GM19035 (cell line): ENCODE measurements around the gene ZEB2.

Source experiments
- ATAC-seq: cut with Tn5 transposase; IDR thresholded peaks from one replicate; pipeline ENCODE4 v1.9.1; 2021; ENCODE audit not compliant: unreplicated experiment

ZEB2 gene

GRCh38 chr2:144519934-144520731 is at the start of gene ZEB2:
TSS of gene ZEB2 (minus strand) at chr2:144520119. CDS start at chr2:144517350, 2,769 bp downstream.
- no peak for ATAC-seq

- ATAC-seq, result no peak
These were observed 47.8 kb upstream of the ZEB2 start for GRCh38 chr2:144567745-144568144.

- ATAC-seq, result no peak
These were observed 46.5 kb upstream of the ZEB2 start for GRCh38 chr2:144566448-144566847.

- ATAC-seq, result no peak
These were observed 40.3 kb upstream of the ZEB2 start for GRCh38 chr2:144560251-144560650.

- ATAC-seq, result no peak
These were observed 39.8 kb upstream of the ZEB2 start for GRCh38 chr2:144559681-144560080.

- ATAC-seq, result no peak
These were observed 39.3 kb upstream of the ZEB2 start for GRCh38 chr2:144559242-144559641.

GRCh38 chr2:144554492-144555210 is 34.7 kb upstream of the ZEB2 start:
- no peak for ATAC-seq

GRCh38 chr2:144553379-144553778 is 33.5 kb upstream of the ZEB2 start:
- ATAC-seq, result no peak

- no peak for ATAC-seq
These were observed 32.9 kb upstream of the ZEB2 start for GRCh38 chr2:144552821-144553220.

- no peak for ATAC-seq
These were observed 31.0 kb upstream of the ZEB2 start for GRCh38 chr2:144550911-144551310.

GRCh38 chr2:144550084-144550483 is 30.2 kb upstream of the ZEB2 start:
- ATAC-seq, result no peak

GRCh38 chr2:144548532-144549191 is 28.7 kb upstream of the ZEB2 start:
- ATAC-seq, result peak; percentile 76

- ATAC-seq, result no peak
These were observed 28.2 kb upstream of the ZEB2 start for GRCh38 chr2:144548088-144548487.

GRCh38 chr2:144547494-144547893 is 27.6 kb upstream of the ZEB2 start:
- no peak for ATAC-seq

- ATAC-seq, result no peak
These were observed 27.0 kb upstream of the ZEB2 start for GRCh38 chr2:144546933-144547332.

GRCh38 chr2:144545787-144546186 is 25.9 kb upstream of the ZEB2 start:
- ATAC-seq, result no peak

GRCh38 chr2:144544053-144544452 is 24.1 kb upstream of the ZEB2 start:
- no peak for ATAC-seq

GRCh38 chr2:144541396-144541795 is 21.5 kb upstream of the ZEB2 start:
- no peak for ATAC-seq

- no peak for ATAC-seq
These were observed 19.4 kb upstream of the ZEB2 start for GRCh38 chr2:144539289-144539782.

- ATAC-seq, result no peak
These were observed 15.4 kb upstream of the ZEB2 start for GRCh38 chr2:144535300-144535699.

GRCh38 chr2:144533221-144533620 is 13.3 kb upstream of the ZEB2 start:
- no peak for ATAC-seq

- ATAC-seq, result no peak
These were observed 10.7 kb upstream of the ZEB2 start for GRCh38 chr2:144530596-144530995.
